GM12801 (cell line): ENCODE results near the gene LRRC1.

ENCODE experiments used
- CTCF ChIP-seq: IDR thresholded peaks from one replicate; pipeline ENCODE4 v1.5.1; 2011; ENCODE audit warnings: control low read depth; ENCODE audit not compliant: insufficient read length; ENCODE audit errors: extremely low read depth

LRRC1 gene

DNA sequence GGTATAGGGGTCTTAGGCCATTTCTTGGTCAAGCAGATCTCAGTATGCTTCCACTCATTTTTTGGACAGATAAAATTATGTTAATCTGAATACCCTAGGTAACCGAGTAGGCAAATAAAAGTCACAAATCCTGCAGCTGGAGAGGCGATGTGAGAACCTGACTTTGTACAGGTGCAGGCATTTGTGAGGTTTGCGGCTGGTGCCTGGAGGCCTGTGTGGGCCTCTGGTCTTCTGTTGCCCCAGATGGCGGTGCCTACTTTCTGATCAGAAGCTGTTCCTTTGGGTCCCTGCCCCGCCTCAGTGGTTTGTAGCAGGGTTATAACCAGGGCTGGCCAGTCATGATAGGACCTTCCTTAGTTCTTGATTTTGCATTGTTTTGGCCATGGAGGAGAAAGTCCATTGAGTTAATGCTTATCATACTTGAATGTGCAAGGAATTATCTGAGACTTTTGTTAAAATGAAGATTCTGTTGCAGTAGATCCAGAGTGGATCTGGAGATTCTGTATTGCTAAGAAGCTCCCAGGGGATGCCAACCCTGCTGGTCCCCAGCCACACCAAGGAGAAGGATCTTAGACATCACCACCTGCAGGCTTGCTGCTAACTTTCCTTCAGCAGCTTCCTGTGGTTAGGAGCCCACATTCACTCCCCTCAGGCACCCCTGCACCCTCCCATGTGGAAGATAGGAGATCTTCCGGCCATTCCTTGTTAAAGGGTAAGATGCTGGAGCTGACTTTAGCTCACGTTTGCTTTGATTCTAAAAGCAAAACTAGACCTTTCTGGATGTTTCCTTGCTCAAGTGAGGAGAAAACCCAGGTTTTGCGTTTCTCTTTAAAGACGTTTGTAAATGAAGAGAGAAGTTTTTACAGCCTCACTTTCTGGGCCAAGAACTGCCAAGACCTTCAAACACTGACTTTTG lies 50.7 kb downstream of the LRRC1 start:
- no peak for TF ChIP-seq CTCF

DNA sequence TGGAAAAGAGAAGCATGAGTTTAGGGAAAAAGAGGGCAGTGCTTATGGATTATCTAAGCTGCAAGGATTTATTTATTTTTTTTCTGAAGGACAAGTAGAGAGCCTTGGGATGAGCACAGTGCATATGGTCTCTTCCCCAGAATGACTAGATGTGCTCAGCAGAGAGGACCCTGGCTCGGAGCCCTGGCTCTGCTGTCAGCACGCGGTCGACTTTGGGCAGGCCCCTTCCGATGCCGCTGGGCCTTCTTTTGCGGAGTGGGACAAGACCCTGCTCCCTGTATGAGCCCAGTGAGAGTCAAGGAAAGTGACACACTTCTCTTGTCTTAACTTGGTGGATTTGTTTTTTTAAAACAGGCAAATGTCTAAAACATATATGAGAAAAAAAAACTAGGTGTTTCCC lies 51.4 kb downstream of the LRRC1 start:
- no peak for TF ChIP-seq CTCF

- no peak for TF ChIP-seq CTCF
Measured at GRCh38 chr6:53847796-53848314, 53.0 kb downstream of the LRRC1 start.

DNA sequence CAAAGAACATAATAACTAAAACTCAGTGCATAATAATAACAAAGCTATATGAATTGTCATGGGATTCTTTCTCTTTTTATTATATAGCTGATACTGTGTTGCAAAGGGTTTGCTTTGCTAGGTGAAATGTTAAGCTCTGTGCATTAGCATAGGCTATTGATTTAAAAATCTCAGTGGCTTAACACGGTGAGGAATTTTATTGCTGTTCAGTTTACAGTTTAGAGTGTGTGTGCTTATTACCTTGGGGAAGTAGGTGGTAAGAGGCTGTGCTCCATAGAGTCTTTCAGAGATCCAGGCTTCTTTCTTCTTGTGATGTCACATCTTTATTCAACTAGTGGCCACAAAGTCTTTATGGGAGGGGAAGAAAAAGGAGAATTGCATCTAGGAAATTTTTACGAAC lies 55.7 kb downstream of the LRRC1 start:
- TF ChIP-seq CTCF, result no peak

GRCh38 chr6:53851561-53851960 lies 56.8 kb downstream of the LRRC1 start:
- TF ChIP-seq CTCF, result no peak

DNA sequence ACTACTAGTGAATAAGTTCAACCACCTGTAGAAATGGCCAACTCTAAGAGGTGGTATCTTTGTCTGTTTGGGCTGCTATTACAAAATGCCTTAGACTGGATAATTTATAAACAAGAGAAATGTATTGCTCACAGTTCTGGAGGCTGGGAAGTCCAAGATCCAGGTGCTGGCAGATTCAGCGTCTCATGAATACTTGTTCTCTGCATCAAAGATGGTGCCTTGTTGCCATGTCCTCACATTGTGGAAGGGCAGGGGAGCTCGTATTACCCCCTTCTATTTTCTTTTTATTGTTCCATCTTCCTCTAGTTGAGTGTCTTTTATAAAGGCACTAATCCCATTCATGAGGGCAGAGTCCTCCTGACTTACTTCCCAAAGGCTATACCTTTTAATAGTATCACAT lies 58.0 kb downstream of the LRRC1 start:
- TF ChIP-seq CTCF, result no peak

DNA sequence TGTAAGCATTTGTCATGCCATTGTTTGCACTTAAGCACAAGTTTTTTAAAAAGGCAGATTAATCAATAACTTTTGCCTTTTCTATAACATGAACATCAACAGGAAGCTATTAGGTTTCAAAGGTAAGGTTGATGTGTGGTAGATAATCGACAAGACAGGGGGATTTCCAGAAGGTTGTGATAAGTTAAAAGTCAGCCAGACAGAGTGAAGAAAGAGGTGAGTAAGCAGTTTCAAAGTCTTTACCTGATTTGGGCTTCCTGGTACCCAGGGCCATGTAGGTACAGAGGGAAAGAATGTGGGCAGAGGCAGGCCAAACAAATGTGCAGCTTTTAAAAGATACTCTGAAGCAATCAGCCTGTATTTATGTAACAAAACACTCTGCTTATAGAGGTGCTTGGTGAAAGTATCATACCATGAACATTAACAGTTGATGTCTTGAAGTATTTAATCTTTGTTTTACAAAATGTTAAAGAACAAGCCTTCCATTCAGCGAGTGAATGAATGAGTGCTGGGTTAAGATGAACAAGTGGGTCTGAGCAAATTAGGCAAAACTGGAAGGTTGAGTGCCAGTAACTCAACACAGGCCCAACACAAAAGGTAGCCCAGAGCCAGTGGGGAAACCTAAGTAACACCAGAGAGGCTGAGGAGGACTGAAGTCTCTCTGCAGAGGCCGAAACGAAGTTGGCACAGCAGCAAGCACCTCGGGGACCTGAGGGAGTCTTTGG lies 60.2 kb downstream of the LRRC1 start:
- no peak for TF ChIP-seq CTCF
